ENCODE data around the gene SNED1.

Gene SNED1

GRCh38 chr2:241030333-241030680 lies 31.9 kb downstream of the SNED1 start:
- DNase-seq (ENCODE audit: low spot score): no peak

- DNase-seq (ENCODE audit: low spot score): no peak
Measured at GRCh38 chr2:241030883-241031282, 32.5 kb downstream of the SNED1 start.

- no peak for DNase-seq (ENCODE audit: low spot score)
Measured at GRCh38 chr2:241031436-241032165, 33.2 kb downstream of the SNED1 start.

- no peak for DNase-seq (ENCODE audit: low spot score)
Measured at GRCh38 chr2:241033336-241033987, 35.0 kb downstream of the SNED1 start.

GRCh38 chr2:241033994-241034393 lies 35.6 kb downstream of the SNED1 start:
- no peak for DNase-seq (ENCODE audit: low spot score)

- DNase-seq (ENCODE audit: low spot score): no peak
Measured at GRCh38 chr2:241034490-241035141, 36.2 kb downstream of the SNED1 start.

- no peak for DNase-seq (ENCODE audit: low spot score)
Measured at GRCh38 chr2:241035142-241035817, 36.9 kb downstream of the SNED1 start.

GRCh38 chr2:241035818-241036396 lies 37.5 kb downstream of the SNED1 start:
- DNase-seq (ENCODE audit: low spot score): no peak

- DNase-seq (ENCODE audit: low spot score): peak; percentile 36
Measured at GRCh38 chr2:241036397-241036963, 38.1 kb downstream of the SNED1 start.

GRCh38 chr2:241036964-241037421 lies 38.6 kb downstream of the SNED1 start:
- no peak for DNase-seq (ENCODE audit: low spot score)

- no peak for DNase-seq (ENCODE audit: low spot score)
Measured at GRCh38 chr2:241037498-241037897, 39.1 kb downstream of the SNED1 start.

GRCh38 chr2:241038374-241039180 lies 40.2 kb downstream of the SNED1 start:
- no peak for DNase-seq (ENCODE audit: low spot score)

GRCh38 chr2:241039416-241039815 lies 41.0 kb downstream of the SNED1 start:
- no peak for DNase-seq (ENCODE audit: low spot score)

GRCh38 chr2:241040081-241040803 lies 41.8 kb downstream of the SNED1 start:
- DNase-seq (ENCODE audit: low spot score): no peak

- DNase-seq (ENCODE audit: low spot score): no peak
Measured at GRCh38 chr2:241041589-241042158, 43.3 kb downstream of the SNED1 start.

GRCh38 chr2:241043581-241043980 lies 45.2 kb downstream of the SNED1 start:
- DNase-seq (ENCODE audit: low spot score): no peak

GRCh38 chr2:241047253-241048010 lies 49.0 kb downstream of the SNED1 start:
- DNase-seq (ENCODE audit: low spot score): no peak

GRCh38 chr2:241048149-241048948 lies 49.9 kb downstream of the SNED1 start:
- no peak for DNase-seq (ENCODE audit: low spot score)
